Upper lobe of right lung (tissue), 1 donor: Measurements from ENCODE around the gene ANKRD11. TPM values are rescaled to one million over a fixed set of nuclear protein-coding genes. Genes with fewer than 3 reads are reported as not detected.

Experiments used
- ATAC-seq: fragments of 200-7000 bp; cut with Tn5 transposase; one replicate; pipeline ENCODE4 v1.9.1; 2020; ENCODE audit warnings: mild to moderate bottlenecking, moderate library complexity
- DNase-seq: peaks from one replicate; pipeline ENCODE4 v3.0.0-alpha.2; 2020
- H3K27ac ChIP-seq: fragments of 200-600 bp; one replicate; pipeline ENCODE4 v1.8.0; 2022
- H3K27me3 ChIP-seq: fragments of 200-600 bp; one replicate; pipeline ENCODE4 v1.8.0; 2022; ENCODE audit warnings: mild to moderate bottlenecking
- H3K36me3 ChIP-seq: fragments of 200-600 bp; one replicate; pipeline ENCODE4 v1.8.0; 2022
- H3K4me1 ChIP-seq: fragments of 200-600 bp; one replicate; pipeline ENCODE4 v1.8.0; 2022
- H3K4me3 ChIP-seq: fragments of 200-600 bp; one replicate; pipeline ENCODE4 v1.8.0; 2022; ENCODE audit warnings: mild to moderate bottlenecking
- H3K9me3 ChIP-seq: fragments of 200-600 bp; one replicate; pipeline ENCODE4 v1.8.0; 2022
- intact Hi-C: fragments of 100-400 bp; cut with DNase I; formaldehyde crosslinking; loops from one replicate; pipeline ENCODE4 v1.11.0; 2022
- total RNA-seq: library from RNA; stranded (reverse); fragmentation: NEBNext Ultra II Directional; extraction: Animal tissue kit (Norgen Biotek cat#: 25700); gene quantifications from one replicate; pipeline ENCODE4 v1.2.1, GENCODE V29; 2021
- TF ChIP-seq, protein P1 (sequence below): fragments of 200-600 bp; IDR thresholded peaks from one replicate; pipeline ENCODE4 v1.8.0; 2022; ENCODE audit warnings: antibody characterized with exemption
- donor health status: DM: no; HTN: yes; CAD: no; lungs with severe emphysema.

The ANKRD11 gene
- total RNA-seq, 1 donor from 2014 or later = 125 TPM

DNA sequence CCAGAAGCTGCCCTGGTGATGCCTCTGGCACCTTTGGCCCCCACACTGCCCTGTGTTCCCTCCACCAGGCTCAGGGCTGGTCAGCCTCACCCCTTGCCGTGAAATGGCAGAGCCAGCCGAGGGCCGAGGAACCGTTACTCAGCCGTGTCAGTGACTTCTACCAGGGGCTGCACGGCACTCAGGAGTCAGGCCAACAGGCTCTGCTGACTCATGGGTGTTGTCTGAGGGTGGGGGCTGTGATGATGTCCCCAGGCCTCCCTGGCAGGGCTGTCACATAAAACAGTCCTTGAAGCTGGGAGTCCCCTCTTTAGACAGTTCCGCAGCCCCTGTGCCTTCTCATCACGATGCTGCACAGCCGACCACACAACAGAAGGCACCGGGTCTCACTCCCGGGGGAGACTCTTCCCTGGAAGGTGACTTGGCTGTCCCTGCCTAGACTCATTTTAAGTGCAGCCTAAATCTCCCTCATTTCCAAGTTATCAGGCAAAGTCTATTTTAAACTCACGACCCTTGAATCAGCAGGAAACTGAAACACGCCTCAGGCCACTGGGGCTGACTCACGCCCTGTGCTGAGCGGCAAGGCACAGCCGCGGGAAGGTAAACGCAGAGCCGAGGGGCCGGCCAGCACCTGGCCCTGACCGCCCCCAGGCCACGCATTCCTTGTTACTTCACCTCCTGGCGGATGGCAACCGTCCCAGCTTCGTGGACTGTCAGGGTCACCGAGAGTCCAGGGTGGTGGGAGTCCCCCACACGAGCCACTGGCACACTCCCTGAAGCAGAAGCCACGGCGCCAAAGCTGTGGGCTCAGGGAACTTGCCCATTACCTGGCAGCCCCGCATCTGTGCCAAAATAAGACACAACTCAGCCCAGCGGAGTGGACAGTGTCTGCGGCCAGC is 170.2 kb downstream of the ANKRD11 start:
- intact Hi-C loops = loop anchor here (10.0 kb wide), 1 partner anchor 185 kb away; the partner anchor contains the start of gene SPG7
- Histone ChIP-seq H3K9me3 (no peaks in the 10 kb centered on the region), H3K27me3 (no peaks in the 10 kb centered on the region), H3K36me3 (no peaks in the 10 kb centered on the region), H3K4me3 (no peak overlapping the region), H3K27ac (peak overlapping the region; percentile 30), H3K4me1 (peaks cover 95% of the 10 kb centered on the region)
- TF ChIP-seq, protein P1, sequence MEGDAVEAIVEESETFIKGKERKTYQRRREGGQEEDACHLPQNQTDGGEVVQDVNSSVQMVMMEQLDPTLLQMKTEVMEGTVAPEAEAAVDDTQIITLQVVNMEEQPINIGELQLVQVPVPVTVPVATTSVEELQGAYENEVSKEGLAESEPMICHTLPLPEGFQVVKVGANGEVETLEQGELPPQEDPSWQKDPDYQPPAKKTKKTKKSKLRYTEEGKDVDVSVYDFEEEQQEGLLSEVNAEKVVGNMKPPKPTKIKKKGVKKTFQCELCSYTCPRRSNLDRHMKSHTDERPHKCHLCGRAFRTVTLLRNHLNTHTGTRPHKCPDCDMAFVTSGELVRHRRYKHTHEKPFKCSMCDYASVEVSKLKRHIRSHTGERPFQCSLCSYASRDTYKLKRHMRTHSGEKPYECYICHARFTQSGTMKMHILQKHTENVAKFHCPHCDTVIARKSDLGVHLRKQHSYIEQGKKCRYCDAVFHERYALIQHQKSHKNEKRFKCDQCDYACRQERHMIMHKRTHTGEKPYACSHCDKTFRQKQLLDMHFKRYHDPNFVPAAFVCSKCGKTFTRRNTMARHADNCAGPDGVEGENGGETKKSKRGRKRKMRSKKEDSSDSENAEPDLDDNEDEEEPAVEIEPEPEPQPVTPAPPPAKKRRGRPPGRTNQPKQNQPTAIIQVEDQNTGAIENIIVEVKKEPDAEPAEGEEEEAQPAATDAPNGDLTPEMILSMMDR = no peak
- ATAC-seq (peak; percentile 38), DNase-seq (no peak)

DNA sequence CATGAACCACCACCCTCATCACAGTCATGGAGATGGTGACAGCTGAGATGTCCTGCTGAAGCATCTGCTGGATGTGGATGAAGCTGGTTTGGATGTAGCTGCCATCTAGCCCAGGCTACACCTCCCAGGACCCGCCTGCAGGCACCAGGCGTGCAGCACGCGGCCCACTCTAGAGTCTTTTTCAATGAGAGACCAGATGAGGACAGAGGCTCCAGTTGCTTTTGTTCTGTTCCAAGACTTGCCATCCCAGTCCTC is 170.8 kb downstream of the ANKRD11 start:
- Histone ChIP-seq H3K4me1 (peaks cover 96% of the 10 kb centered on the region), H3K27ac (peak overlapping the region; percentile 17), H3K36me3 (no peaks in the 10 kb centered on the region), H3K4me3 (no peak overlapping the region), H3K9me3 (no peaks in the 10 kb centered on the region), H3K27me3 (no peaks in the 10 kb centered on the region)
- intact Hi-C loops = no loop called here
- no peak for DNase-seq
- TF ChIP-seq, protein P1 = no peak
- no peak for ATAC-seq

DNA sequence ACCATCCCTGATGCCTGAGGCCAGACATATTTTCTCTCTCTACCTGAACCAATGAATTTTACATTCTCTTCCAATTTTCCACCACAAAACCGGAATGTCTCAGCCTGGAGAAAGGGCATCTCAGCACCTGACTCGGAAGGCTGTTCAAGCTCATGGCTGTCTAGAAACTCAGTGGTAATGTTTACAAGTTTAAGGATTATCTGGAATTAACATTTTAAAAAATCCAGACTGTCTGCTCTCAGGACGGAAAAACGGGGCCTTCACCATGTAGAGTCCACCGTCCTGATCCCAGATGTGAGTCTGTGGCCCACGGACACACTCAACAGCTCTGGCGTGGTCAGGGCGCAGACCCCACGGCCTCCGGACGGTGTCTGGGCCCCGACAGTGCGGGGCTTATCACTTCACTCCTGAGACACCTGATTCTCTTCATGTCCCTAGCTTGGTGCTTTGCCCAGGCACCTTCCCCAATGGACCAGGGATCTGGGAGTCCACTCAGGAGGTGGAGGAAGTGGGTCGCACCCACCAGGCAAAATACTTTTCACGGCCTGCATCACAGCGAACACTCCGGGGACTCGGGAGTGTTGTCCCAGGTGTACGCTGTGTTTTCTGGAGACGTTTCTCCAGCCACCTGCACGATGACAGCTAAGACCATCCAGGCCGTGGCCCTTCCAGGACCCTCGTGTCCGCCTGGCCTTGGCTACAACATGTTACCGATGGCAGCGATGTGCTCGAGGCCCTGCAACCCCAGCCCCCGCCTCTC is 171.3 kb downstream of the ANKRD11 start:
- H3K4me3 ChIP-seq = no peak overlapping the region
- H3K27ac ChIP-seq = no peak overlapping the region
- no peak for DNase-seq

DNA sequence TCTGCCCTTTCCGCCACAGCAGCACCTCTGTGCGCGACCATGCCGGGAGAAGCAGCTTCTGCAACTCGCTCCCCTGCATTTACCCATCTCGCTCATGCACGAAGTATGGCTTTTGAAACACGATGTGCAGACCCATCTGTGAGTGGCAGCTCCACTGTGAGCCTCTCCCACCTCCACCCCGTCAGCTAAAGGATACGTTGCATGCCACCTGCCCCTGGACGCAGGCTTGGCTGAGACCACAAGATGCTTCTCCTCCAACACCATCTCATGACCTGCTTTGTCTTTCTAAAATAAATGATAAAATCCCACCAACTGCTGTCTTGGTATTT is 172.0 kb downstream of the ANKRD11 start:
- no peak overlapping the region for H3K4me3 ChIP-seq
- no peak overlapping the region for H3K27ac ChIP-seq
- H3K27me3 ChIP-seq = no peaks in the 10 kb centered on the region
- DNase-seq (no peak), ATAC-seq (no peak)
- peaks cover 1% of the 10 kb centered on the region for H3K36me3 ChIP-seq
- intact Hi-C loops = no loop called here
- TF ChIP-seq, protein P1 = no peak
- H3K9me3 ChIP-seq = no peaks in the 10 kb centered on the region
- H3K4me1 ChIP-seq = peaks cover 89% of the 10 kb centered on the region

More for the DNA sequence above, 171.3 kb downstream of the ANKRD11 start:
- intact Hi-C loops = no loop called here
- Histone ChIP-seq H3K36me3 (no peaks in the 10 kb centered on the region), H3K9me3 (no peaks in the 10 kb centered on the region), H3K27me3 (no peaks in the 10 kb centered on the region), H3K4me1 (peaks cover 95% of the 10 kb centered on the region)
- no peak for ATAC-seq
- TF ChIP-seq, protein P1 = no peak

DNA sequence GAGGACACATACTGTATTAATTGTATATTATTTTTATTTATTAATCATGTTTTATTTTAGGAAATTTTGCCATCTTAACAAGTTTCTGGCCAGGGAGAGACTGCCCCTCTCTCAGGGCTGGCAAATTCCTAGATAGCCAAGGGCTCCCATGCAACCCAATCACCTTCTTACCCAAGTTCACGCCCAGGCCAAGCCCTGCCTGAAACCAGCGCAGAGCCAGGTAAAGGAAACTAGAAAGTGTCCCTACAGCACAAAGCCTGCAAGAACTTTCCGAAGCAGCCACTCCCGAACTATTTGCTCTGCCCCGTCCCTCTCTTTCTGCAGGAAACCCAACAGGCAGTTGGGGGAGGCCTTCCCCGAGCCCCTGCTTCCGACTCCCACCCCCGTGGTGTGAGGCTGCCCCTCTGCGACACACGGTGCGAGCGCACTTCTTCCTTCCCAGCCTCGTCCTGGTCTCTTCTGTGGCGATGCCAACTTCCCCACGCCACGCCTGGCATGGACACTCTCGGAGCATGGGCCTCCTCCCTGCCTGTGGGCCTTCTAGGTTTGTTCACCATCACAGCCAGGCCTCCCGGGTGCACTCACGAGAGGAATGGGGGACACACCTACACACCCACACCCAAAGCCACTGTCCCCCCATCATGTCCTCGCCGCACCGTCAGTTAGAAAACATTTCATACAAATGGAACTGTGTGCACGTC is 172.5 kb downstream of the ANKRD11 start:
- DNase-seq = no peak
- no peaks in the 10 kb centered on the region for H3K27me3 ChIP-seq
- H3K27ac ChIP-seq = no peak overlapping the region
- intact Hi-C loops = no loop called here
- peaks cover 7% of the 10 kb centered on the region for H3K36me3 ChIP-seq
- no peaks in the 10 kb centered on the region for H3K9me3 ChIP-seq
- peaks cover 86% of the 10 kb centered on the region for H3K4me1 ChIP-seq
- TF ChIP-seq, protein P1 = no peak
- H3K4me3 ChIP-seq = no peak overlapping the region
- ATAC-seq = no peak
